EH (cell line): Measurements from ENCODE around the gene RASGRF2.

Source experiments
- DNase-seq: peaks from one replicate; pipeline ENCODE4 v3.0.0-alpha.2; 2015; ENCODE audit warnings: low read depth

Gene RASGRF2

DNA sequence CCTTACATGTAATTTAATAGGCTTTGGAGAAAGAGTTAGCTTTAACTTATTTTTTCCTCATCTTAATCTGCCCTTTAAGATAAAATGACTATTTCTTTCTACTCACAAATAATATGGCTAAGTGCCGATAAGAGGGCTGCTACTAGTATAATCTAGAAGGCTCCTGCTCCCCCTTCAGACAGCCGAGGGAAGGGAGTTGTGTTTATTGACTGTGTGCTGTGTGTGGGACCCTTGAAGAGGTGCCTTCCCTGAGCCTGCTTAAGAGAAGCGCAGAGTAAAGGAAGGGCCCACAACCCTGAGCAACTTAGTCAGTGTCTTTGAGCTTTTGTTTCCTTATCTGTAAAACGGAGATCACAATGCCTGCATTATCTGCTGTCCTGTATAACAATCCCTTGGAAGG, 244.9 kb downstream of the RASGRF2 start:
- DNase-seq, result no peak

- peak; percentile 3 for DNase-seq
These were observed 246.8 kb downstream of the RASGRF2 start for GRCh38 chr5:81207009-81207408.

DNA sequence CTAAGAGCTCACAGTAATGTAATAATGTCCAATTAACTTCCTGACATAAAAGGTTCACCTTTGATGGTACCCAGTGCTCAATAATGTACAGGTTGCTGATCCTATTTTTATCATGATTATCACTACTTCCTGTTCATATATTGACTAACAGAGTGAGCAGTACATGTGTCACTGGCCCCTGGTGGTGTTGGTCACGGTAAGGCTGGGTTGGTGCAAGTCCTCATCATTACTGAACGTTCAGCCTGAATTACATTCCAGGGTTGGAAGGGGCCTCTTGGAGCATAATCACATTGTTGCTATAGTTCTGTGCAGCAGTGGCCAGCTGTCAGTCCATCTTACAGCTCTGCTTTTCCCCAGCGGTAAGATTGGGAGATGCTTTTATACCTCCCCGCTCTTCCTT, 248.7 kb downstream of the RASGRF2 start:
- DNase-seq, result no peak

- DNase-seq, result no peak
These were observed 249.2 kb downstream of the RASGRF2 start for GRCh38 chr5:81209386-81209785.

DNA sequence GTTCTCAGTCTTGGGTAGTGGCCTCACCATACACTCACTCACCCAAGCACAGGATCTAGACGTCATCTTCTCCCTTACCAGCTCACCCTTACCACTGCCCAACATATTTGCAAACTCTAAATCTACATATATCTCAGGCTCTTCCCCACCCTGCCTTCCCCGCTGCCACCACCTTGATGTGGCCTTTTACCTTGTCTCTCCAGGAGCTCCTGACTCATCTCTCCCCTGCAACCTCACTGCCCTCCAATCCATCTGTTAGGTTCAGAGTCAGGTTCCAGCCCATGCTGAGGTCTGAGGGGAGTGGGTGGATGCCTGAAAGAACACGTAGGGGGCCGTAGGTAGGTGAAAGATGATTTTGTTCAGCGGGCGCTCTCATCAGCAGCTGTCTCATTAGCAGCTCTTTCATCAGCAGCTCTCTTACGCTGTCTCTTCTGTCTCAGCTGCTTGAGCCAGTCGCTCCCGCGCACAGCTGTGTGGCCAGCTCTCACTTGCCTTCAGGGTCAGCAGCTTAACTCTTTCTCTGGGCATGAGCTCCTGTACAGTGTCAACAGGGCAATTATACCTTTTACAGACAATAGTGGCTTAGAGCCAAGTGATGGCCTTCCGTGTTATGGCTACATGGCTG, 249.8 kb downstream of the RASGRF2 start:
- no peak for DNase-seq

GRCh38 chr5:81212211-81212751, 252.1 kb downstream of the RASGRF2 start:
- DNase-seq, result no peak

DNA sequence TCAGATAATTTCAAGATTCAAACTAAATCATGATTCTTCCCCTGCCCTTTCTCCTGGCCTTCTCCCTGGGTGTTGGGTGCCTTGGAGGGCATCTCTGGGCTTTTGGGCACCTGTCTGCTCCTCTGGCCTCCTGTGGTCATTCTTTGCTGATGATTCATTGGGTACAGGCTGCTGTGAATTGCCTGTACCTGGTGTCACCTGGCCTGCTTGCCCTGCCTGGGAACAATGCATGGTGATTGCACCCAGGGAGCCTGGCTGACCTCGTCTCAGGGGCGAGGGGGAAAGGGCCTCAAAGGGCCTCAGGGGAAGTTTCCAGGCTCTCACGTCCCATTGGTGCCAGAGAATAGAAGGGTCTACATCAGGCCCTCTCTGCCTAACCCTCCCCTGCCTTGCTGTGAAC, 252.9 kb downstream of the RASGRF2 start:
- DNase-seq, result no peak

DNA sequence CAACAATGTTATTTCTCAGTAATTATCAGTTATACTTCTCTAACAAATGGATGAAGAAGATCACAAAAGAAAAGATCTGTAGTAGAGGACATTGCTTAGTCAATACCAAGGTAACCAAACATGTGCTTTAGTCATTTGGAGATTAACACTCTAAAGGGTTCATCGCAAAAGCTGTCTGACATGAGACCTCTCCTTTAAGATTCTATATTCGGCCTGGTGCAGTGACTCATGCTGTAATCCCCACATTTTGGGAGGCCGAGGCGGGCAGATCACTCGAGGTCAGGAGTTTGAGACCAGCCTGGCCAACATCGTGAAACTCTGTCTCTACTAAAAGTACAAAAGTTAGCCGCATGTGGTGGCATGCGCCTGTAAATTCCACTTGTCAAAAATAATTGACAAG, 254.7 kb downstream of the RASGRF2 start:
- DNase-seq, result no peak

DNA sequence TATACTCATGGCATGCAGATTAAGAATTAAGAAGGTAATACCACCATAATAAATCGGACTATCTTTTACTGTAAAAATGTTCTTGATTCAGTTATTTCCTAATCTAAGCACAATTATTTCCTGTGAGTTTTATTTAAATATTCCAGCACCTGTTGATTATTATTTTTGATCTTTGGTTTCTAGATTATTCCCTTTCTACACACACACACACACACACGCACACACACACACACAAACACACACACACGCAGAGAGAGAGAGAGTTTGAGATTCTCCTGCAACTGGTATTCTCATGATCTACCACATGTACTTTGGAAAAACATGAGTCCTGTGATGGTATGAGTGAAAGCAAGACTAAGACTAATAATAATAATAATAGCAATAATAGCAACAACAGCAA, 256.0 kb downstream of the RASGRF2 start:
- DNase-seq, result no peak

DNA sequence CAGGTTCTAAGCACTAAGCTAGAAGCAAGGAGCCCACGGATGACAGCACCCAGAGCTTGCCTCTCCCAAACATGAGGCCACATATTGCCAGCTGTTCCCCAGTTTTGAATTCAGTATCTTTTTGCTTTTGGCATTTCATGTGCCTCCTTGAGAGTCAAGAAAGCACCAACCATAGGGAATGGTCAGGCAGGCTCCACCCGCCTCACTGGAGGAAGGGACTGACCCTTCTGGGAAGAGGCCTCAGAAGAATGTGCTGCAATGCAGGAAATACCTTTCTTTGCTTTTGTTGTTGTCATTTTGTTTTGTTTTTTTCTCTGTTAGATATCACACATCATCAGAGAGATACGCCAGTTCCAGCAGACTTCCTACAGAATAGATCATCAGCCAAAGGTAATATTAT, 259.2 kb downstream of the RASGRF2 start:
- no peak for DNase-seq

DNA sequence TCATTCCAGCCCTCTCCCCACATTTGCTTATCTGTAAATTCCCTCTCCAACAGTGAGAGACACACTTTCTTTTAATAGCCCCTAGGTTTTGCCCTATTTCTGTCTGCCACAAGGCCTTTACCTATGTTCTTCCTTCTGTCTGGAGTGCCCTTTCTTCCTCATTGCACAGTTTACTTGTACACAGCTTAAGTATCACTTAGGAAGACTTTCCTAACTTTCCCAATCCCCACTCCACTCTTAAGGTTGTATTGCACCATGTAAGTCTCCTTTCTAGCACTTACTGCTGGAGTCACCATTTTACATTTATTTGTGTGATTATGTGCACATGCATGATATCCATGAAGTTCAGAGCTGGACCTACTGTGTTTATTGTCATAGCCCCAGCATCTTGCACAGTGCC, 262.1 kb downstream of the RASGRF2 start:
- no peak for DNase-seq

GRCh38 chr5:81225463-81225862, 265.3 kb downstream of the RASGRF2 start:
- no peak for DNase-seq

DNA sequence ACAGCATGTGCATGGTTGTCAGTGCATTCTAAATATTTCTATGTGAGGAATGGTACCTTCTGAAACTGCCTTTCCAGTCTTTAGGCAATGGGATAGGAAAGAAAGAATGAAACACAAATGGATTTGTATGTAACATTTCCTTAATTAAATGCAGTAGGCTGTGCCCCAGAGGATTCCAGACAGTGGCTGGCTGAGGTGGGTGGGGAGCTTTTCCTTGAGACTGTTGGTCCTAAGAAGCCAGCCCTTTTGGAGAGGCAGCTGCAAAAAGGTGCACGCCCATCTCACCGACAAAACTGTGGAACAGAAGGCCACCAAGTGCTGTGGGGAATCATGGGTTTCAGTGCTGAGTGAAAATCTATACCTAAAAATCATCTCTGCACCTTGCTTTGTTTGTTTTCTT, 266.1 kb downstream of the RASGRF2 start:
- DNase-seq, result no peak

GRCh38 chr5:81226949-81227348, 266.8 kb downstream of the RASGRF2 start:
- no peak for DNase-seq

GRCh38 chr5:81228084-81228483, 267.9 kb downstream of the RASGRF2 start:
- no peak for DNase-seq

- no peak for DNase-seq
These were observed 270.3 kb downstream of the RASGRF2 start for GRCh38 chr5:81230416-81230815.

GRCh38 chr5:81232464-81233079, 272.4 kb downstream of the RASGRF2 start:
- DNase-seq, result peak; percentile 58

- peak; percentile 15 for DNase-seq
These were observed 273.0 kb downstream of the RASGRF2 start, which contains the start of gene CKMT2 for GRCh38 chr5:81233080-81233634. TSS of gene CKMT2 (plus strand) at chr5:81233322. CDS start at chr5:81251133, 17,811 bp downstream.

DNA sequence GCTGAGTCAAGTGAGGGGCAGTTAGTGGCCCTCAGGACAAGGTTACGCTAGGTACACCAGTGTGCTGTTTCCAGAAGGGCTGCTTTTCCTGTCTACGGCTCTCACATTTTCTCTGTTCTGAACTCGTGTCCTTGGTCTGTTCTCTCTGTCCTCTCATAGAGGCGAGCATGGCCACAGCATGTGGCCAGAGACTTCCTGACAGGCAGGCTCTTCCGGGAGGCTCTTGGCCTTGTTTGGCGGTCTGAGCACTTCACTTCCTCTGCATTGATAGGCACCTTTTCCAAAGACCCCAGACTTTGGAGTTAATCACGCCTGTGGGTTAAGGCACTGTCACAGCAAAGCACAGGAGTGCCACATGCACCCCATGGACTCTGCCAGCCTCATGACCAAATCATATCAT, 274.1 kb downstream of the RASGRF2 start:
- no peak for DNase-seq

- no peak for DNase-seq
These were observed 274.6 kb downstream of the RASGRF2 start for GRCh38 chr5:81234801-81235200.

DNA sequence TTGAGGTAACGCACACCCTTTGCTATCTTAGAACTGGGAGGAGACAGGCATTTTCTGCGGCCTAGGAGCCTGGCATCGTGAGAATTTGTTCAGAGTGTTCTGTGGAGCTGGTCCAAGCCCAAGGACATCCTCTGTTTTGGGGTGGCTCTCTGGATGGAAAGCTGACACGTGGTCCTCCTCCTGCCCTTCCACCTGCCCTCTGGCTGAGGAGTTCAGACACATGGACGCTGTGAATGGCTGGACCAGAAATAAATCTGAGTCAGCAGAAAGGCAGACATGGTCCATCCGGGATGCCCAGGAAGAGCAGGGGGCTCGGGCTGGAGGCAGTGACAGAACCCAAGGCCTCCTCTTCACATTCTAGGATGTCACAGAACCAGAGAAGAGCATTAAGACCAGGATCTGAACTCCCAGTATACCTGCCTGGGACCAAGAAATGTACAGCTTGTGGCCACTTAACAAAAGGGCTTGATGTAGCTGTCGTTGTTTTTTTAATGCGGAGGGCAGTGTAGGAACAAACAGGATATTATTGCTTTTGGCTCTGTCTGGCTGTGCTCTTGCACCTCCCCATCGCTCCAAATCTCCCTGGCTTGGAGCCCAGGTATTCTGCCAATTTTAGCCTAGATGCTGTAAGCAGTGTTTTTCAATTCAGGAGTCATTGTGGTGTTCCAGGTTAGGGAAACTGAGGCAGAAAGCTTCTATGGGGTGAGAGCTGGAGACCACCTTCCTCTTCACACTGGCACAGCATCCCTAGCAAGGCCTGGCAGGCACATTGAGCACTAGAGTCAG, 275.3 kb downstream of the RASGRF2 start:
- no peak for DNase-seq

DNA sequence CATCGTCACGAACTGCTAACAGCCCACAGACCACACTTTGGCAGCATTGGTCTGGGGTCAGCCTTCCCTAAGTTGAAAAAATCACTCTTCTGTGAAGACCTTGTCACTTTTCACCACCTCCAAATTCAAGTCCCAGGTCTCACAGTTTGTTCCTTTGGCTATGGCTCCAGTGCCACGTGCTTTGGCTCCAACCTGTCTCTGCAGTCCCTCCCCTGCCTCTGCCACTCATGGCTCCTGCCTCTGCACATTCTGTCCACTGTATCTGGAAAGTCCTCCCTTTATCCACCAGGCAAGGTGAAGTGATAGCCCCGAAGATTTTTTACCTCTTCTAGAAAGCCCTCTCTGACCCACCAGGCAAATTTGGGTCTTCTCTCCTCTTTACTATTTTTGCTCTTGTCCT, 278.3 kb downstream of the RASGRF2 start:
- no peak for DNase-seq

GRCh38 chr5:81239613-81240012, 279.4 kb downstream of the RASGRF2 start:
- DNase-seq, result no peak
